ENCODE measurements around the gene ZNF185. TPM values are rescaled to one million over a fixed set of nuclear protein-coding genes. Genes with fewer than 3 reads are reported as not detected.

ZNF185 gene
- total RNA-seq, 1 donor from 2014 or later: 14.8 TPM

DNA sequence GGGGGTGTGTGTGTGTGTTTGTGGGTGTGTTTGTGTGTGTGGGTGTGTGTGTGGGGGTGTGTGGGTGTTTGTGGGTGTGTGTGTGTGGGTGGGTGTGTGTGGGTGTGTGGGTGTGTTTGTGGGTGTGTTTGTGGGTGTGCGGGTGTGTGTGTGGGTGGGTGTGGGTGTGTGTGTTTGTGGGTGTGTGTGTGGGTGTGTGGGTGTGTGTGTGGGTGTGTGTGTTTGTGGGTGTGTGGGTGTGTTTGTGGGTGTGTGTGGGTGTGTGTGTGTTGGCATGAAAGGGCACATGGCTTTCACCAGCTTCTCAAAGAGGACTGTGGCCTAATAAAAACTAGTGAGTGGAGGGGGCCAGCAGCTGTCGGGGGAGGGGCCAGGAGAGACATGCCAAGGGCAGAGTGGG is 25.3 kb upstream of the ZNF185 start:
- no peak for DNase-seq (ENCODE audit: low spot score)
- peaks cover 14% of the 10 kb centered on the region for H3K9me3 Mint-ChIP-seq
- no peak overlapping the region for H3K4me3 Mint-ChIP-seq
- H3K9me3 ChIP-seq (ENCODE audit: low read depth): no peaks in the 10 kb centered on the region
- H3K9ac ChIP-seq: no peak overlapping the region
- H3K4me1 Mint-ChIP-seq: peaks cover 8% of the 10 kb centered on the region
- no peak overlapping the region for H3K4me3 ChIP-seq
- H3K79me2 ChIP-seq (ENCODE audit: low read depth): no peaks in the 10 kb centered on the region
- H3K27ac ChIP-seq: no peak overlapping the region
- H2AFZ ChIP-seq (replicated peaks): no peak overlapping the region
- no peaks in the 10 kb centered on the region for H3K36me3 ChIP-seq
- H3K27ac Mint-ChIP-seq: no peak overlapping the region
- no peaks in the 10 kb centered on the region for H3K27me3 ChIP-seq
- peaks cover 5% of the 10 kb centered on the region for H3K27me3 Mint-ChIP-seq (ENCODE audit: insufficient read depth, low read depth)
- no peak for TF ChIP-seq EZH2 (IDR thresholded peaks at IDR 0.05)
- TF ChIP-seq EZH2phosphoT487 (IDR thresholded peaks at IDR 0.05): no peak
- TF ChIP-seq, protein P1, sequence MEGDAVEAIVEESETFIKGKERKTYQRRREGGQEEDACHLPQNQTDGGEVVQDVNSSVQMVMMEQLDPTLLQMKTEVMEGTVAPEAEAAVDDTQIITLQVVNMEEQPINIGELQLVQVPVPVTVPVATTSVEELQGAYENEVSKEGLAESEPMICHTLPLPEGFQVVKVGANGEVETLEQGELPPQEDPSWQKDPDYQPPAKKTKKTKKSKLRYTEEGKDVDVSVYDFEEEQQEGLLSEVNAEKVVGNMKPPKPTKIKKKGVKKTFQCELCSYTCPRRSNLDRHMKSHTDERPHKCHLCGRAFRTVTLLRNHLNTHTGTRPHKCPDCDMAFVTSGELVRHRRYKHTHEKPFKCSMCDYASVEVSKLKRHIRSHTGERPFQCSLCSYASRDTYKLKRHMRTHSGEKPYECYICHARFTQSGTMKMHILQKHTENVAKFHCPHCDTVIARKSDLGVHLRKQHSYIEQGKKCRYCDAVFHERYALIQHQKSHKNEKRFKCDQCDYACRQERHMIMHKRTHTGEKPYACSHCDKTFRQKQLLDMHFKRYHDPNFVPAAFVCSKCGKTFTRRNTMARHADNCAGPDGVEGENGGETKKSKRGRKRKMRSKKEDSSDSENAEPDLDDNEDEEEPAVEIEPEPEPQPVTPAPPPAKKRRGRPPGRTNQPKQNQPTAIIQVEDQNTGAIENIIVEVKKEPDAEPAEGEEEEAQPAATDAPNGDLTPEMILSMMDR (IDR thresholded peaks at IDR 0.05): no peak
- no peaks in the 10 kb centered on the region for H3K4me1 ChIP-seq
- H3K4me2 ChIP-seq: no peak overlapping the region
- H3F3A ChIP-seq (ENCODE audit: low read depth): no peaks in the 10 kb centered on the region
- peaks cover 14% of the 10 kb centered on the region for H3K36me3 Mint-ChIP-seq
- no peaks in the 10 kb centered on the region for H4K20me1 ChIP-seq (ENCODE audit: low read depth)

GRCh38 chrX:152873361-152873760 is 24.5 kb upstream of the ZNF185 start:
- Histone ChIP-seq H3F3A (ENCODE audit: low read depth) (no peaks in the 10 kb centered on the region), H4K20me1 (ENCODE audit: low read depth) (no peaks in the 10 kb centered on the region), H3K9ac (no peak overlapping the region), H3K36me3 (no peaks in the 10 kb centered on the region), H2AFZ (replicated peaks) (no peak overlapping the region), H3K4me3 (no peak overlapping the region), H3K27ac (no peak overlapping the region), H3K27me3 (no peaks in the 10 kb centered on the region), H3K4me1 (no peaks in the 10 kb centered on the region), H3K4me2 (no peak overlapping the region), H3K9me3 (ENCODE audit: low read depth) (no peaks in the 10 kb centered on the region), H3K79me2 (ENCODE audit: low read depth) (no peaks in the 10 kb centered on the region)
- H3K27ac Mint-ChIP-seq: no peak overlapping the region
- DNase-seq (ENCODE audit: low spot score): no peak
- H3K9me3 Mint-ChIP-seq: peaks cover 18% of the 10 kb centered on the region
- peaks cover 5% of the 10 kb centered on the region for H3K27me3 Mint-ChIP-seq (ENCODE audit: insufficient read depth, low read depth)
- peaks cover 13% of the 10 kb centered on the region for H3K36me3 Mint-ChIP-seq
- H3K4me1 Mint-ChIP-seq: peaks cover 8% of the 10 kb centered on the region
- no peak overlapping the region for H3K4me3 Mint-ChIP-seq
- TF ChIP-seq EZH2phosphoT487 (IDR thresholded peaks at IDR 0.05) (no peak), EZH2 (IDR thresholded peaks at IDR 0.05) (no peak)
- TF ChIP-seq, protein P1 (IDR thresholded peaks at IDR 0.05): no peak

- no peaks in the 10 kb centered on the region for H3K4me1 ChIP-seq
- H2AFZ ChIP-seq (replicated peaks): no peak overlapping the region
- no peak overlapping the region for H3K4me2 ChIP-seq
- peaks cover 25% of the 10 kb centered on the region for H3K9me3 Mint-ChIP-seq
- H4K20me1 ChIP-seq (ENCODE audit: low read depth): no peaks in the 10 kb centered on the region
- no peaks in the 10 kb centered on the region for H3K27me3 ChIP-seq
- peaks cover 2% of the 10 kb centered on the region for H3K4me1 Mint-ChIP-seq
- H3K27me3 Mint-ChIP-seq (ENCODE audit: insufficient read depth, low read depth): peaks cover 2% of the 10 kb centered on the region
- no peak for DNase-seq (ENCODE audit: low spot score)
- no peaks in the 10 kb centered on the region for H3K36me3 ChIP-seq
- no peak overlapping the region for H3K4me3 Mint-ChIP-seq
- H3K27ac ChIP-seq: no peak overlapping the region
- H3F3A ChIP-seq (ENCODE audit: low read depth): no peaks in the 10 kb centered on the region
- TF ChIP-seq EZH2phosphoT487 (IDR thresholded peaks at IDR 0.05) (no peak), EZH2 (IDR thresholded peaks at IDR 0.05) (no peak)
- TF ChIP-seq, protein P1 (IDR thresholded peaks at IDR 0.05): no peak
- peaks cover 3% of the 10 kb centered on the region for H3K36me3 Mint-ChIP-seq
- H3K4me3 ChIP-seq: no peak overlapping the region
- H3K27ac Mint-ChIP-seq: no peak overlapping the region
- H3K79me2 ChIP-seq (ENCODE audit: low read depth): no peaks in the 10 kb centered on the region
- H3K9ac ChIP-seq: no peak overlapping the region
- H3K9me3 ChIP-seq (ENCODE audit: low read depth): no peaks in the 10 kb centered on the region
Measured at GRCh38 chrX:152876931-152877840, 20.7 kb upstream of the ZNF185 start.
